H9 (cell line): Measurements from ENCODE around the gene ZNF695. TPM values are rescaled to one million over a fixed set of nuclear protein-coding genes. Genes with fewer than 3 reads are reported as not detected.

Experiments used
- DNase-seq: peaks from one replicate; pipeline ENCODE4 v3.0.0-alpha.2; 2017
- H2AFZ ChIP-seq: one replicate; pipeline ENCODE4 v1.6.1; 2013; ENCODE audit warnings: mild to moderate bottlenecking, low read length, control low read depth, moderate library complexity
- H2AK5ac ChIP-seq: 2 replicates; pipeline ENCODE4 v1.6.1; 2013; ENCODE audit warnings: low read length, control low read depth, mixed read lengths; ENCODE audit not compliant: insufficient read length
- H2BK120ac ChIP-seq: one replicate; pipeline ENCODE4 v1.6.1; 2013; ENCODE audit warnings: low read depth, mild to moderate bottlenecking, low read length, control low read depth, inconsistent platforms; ENCODE audit not compliant: poor library complexity, severe bottlenecking
- H2BK12ac ChIP-seq: 2 replicates; pipeline ENCODE4 v1.6.1; 2013; ENCODE audit warnings: low read length, control low read depth, mixed read lengths, low read depth; ENCODE audit not compliant: insufficient read length
- H2BK15ac ChIP-seq: 2 replicates; pipeline ENCODE4 v1.6.1; 2013; ENCODE audit warnings: low read depth, low read length, control low read depth
- H2BK20ac ChIP-seq: one replicate; pipeline ENCODE4 v1.6.1; 2013; ENCODE audit warnings: low read depth, mild to moderate bottlenecking, low read length, control low read depth, inconsistent platforms; ENCODE audit not compliant: poor library complexity, severe bottlenecking
- H2BK5ac ChIP-seq: 2 replicates; pipeline ENCODE4 v1.6.1; 2013; ENCODE audit warnings: low read length, control low read depth, mixed read lengths; ENCODE audit not compliant: insufficient read length
- H3K14ac ChIP-seq: 2 replicates; pipeline ENCODE4 v1.6.1; 2013; ENCODE audit warnings: low read length, control low read depth; ENCODE audit not compliant: insufficient read depth
- H3K18ac ChIP-seq: 2 replicates; pipeline ENCODE4 v1.6.1; 2013; ENCODE audit warnings: low read depth, mild to moderate bottlenecking, mixed read lengths, low read length, control low read depth; ENCODE audit not compliant: insufficient read length
- H3K23ac ChIP-seq: 2 replicates; pipeline ENCODE4 v1.6.1; 2013; ENCODE audit warnings: low read length, control low read depth, mixed read lengths, low read depth; ENCODE audit not compliant: insufficient read length
- H3K23me2 ChIP-seq: 2 replicates; pipeline ENCODE4 v1.6.1; 2013; ENCODE audit warnings: low read depth, mild to moderate bottlenecking, mixed read lengths, low read length, control low read depth; ENCODE audit not compliant: insufficient read length, poor library complexity, severe bottlenecking
- H3K27ac ChIP-seq: 2 replicates; pipeline ENCODE4 v1.5.1; 2013; ENCODE audit warnings: low read length, control low read depth, mixed read lengths, low read depth; ENCODE audit not compliant: insufficient read length
- H3K27me3 ChIP-seq: 2 replicates; pipeline ENCODE4 v1.6.1; 2013; ENCODE audit warnings: low read length, control low read depth, inconsistent platforms; ENCODE audit not compliant: insufficient read depth
- H3K4ac ChIP-seq: 2 replicates; pipeline ENCODE4 v1.6.1; 2013; ENCODE audit warnings: low read depth, mild to moderate bottlenecking, control low read depth, inconsistent platforms, low read length, moderate library complexity
- H3K4me1 ChIP-seq: 2 replicates; pipeline ENCODE4 v1.6.1; 2013; ENCODE audit warnings: low read length, control low read depth, inconsistent platforms; ENCODE audit not compliant: insufficient read depth
- H3K4me2 ChIP-seq: 2 replicates; pipeline ENCODE4 v1.6.1; 2013; ENCODE audit warnings: low read length, control low read depth, mixed read lengths; ENCODE audit not compliant: insufficient read length, insufficient read depth
- H3K56ac ChIP-seq: 2 replicates; pipeline ENCODE4 v1.6.1; 2013; ENCODE audit warnings: low read depth, mild to moderate bottlenecking, mixed read lengths, low read length, control low read depth; ENCODE audit not compliant: insufficient read length
- H3K79me1 ChIP-seq: 2 replicates; pipeline ENCODE4 v1.6.1; 2013; ENCODE audit warnings: low read depth, mild to moderate bottlenecking, moderate library complexity, low read length, control low read depth, inconsistent platforms; ENCODE audit not compliant: insufficient read depth, poor library complexity, severe bottlenecking
- H3K79me2 ChIP-seq: 2 replicates; pipeline ENCODE4 v1.6.1; 2013; ENCODE audit warnings: low read length, control low read depth, inconsistent platforms; ENCODE audit not compliant: insufficient read depth
- H3K9ac ChIP-seq: 2 replicates; pipeline ENCODE4 v1.6.1; 2013; ENCODE audit warnings: low read length, control low read depth, mixed read lengths; ENCODE audit not compliant: insufficient read length; ENCODE audit errors: extremely low read depth
- H3K9me3 ChIP-seq: one replicate; pipeline ENCODE4 v1.6.1; 2013; ENCODE audit warnings: low read depth, low read length, inconsistent platforms; ENCODE audit not compliant: control insufficient read depth
- H3T11ph ChIP-seq: one replicate; pipeline ENCODE4 v1.6.1; 2013; ENCODE audit warnings: mild to moderate bottlenecking, low read length, control low read depth, inconsistent platforms
- H4K20me1 ChIP-seq: one replicate; pipeline ENCODE4 v1.6.1; 2013; ENCODE audit not compliant: control insufficient read depth, insufficient read length, insufficient read depth
- H4K5ac ChIP-seq: 2 replicates; pipeline ENCODE4 v1.6.1; 2013; ENCODE audit warnings: low read depth, mild to moderate bottlenecking, mixed read lengths, low read length, control low read depth; ENCODE audit not compliant: insufficient read length
- H4K8ac ChIP-seq: replicated peaks from 2 replicates; pipeline ENCODE4 v1.6.1; 2013; ENCODE audit warnings: low read length, control low read depth, mixed read lengths, low read depth; ENCODE audit not compliant: insufficient read length
- H4K91ac ChIP-seq: 2 replicates; pipeline ENCODE4 v1.6.1; 2013; ENCODE audit warnings: low read depth, mild to moderate bottlenecking, moderate library complexity, mixed read lengths, low read length, control low read depth; ENCODE audit not compliant: insufficient read length
- H3K27ac Mint-ChIP-seq, 3 experiments: 2 replicates in 2 of 3; 3 replicates in 1 of 3; pipeline ENCODE4 v1.8.0; 2020 to 2021; ENCODE audit warnings: mixed read lengths in 3 of 3, mild to moderate bottlenecking in 1 of 3, moderate library complexity in 1 of 3
- H3K27me3 Mint-ChIP-seq: 2 replicates; pipeline ENCODE4 v1.8.0; 2021; ENCODE audit warnings: low read depth, mild to moderate bottlenecking, moderate library complexity, mixed read lengths
- H3K36me3 Mint-ChIP-seq, 3 experiments: 2 replicates in 2 of 3; 3 replicates in 1 of 3; pipeline ENCODE4 v1.8.0; 2020 to 2021; ENCODE audit warnings: low read depth in 3 of 3, mixed read lengths in 3 of 3; ENCODE audit not compliant: insufficient read depth in 1 of 3
- H3K4me1 Mint-ChIP-seq, 2 experiments: 2 replicates each; pipeline ENCODE4 v1.8.0; 2020; ENCODE audit warnings: mixed read lengths in 2 of 2
- H3K4me3 Mint-ChIP-seq, 2 experiments: 2 replicates in 1 of 2; 3 replicates in 1 of 2; pipeline ENCODE4 v1.8.0; 2020 to 2021; ENCODE audit warnings: mild to moderate bottlenecking in 2 of 2, mixed read lengths in 2 of 2, moderate library complexity in 1 of 2
- H3K9me3 Mint-ChIP-seq, 2 experiments: 2 replicates in 1 of 2; 3 replicates in 1 of 2; pipeline ENCODE4 v1.8.0; 2020; ENCODE audit warnings: mild to moderate bottlenecking in 2 of 2, mixed read lengths in 2 of 2, moderate library complexity in 1 of 2
- WGBS: extraction: QIAGEN DNeasy Blood & Tissue Kit; methylation state at CpG from one replicate; pipeline ENCODE4 v1.1.7; 2013; ENCODE audit warnings: missing lambda C conversion rate, low lambda C conversion rate, mixed read lengths; ENCODE audit not compliant: insufficient read length; ENCODE audit errors: extremely low coverage; 5-methylcytosine and 5-hydroxymethylcytosine counted together
- total RNA-seq: library from RNA; stranded (reverse); gene quantifications from 2 replicates; pipeline ENCODE4 v1.2.1, GENCODE V29; 2021
- TF ChIP-seq, protein P1 (sequence below): fragments of 200-600 bp; sonication (generic); conservative IDR thresholded peaks from 3 replicates; pipeline ENCODE4 v1.8.0; 2021; ENCODE audit warnings: antibody characterized with exemption, mild to moderate bottlenecking

Gene ZNF695
- total RNA-seq, 1 experiment from 2014 or later: 22.3 TPM

DNA sequence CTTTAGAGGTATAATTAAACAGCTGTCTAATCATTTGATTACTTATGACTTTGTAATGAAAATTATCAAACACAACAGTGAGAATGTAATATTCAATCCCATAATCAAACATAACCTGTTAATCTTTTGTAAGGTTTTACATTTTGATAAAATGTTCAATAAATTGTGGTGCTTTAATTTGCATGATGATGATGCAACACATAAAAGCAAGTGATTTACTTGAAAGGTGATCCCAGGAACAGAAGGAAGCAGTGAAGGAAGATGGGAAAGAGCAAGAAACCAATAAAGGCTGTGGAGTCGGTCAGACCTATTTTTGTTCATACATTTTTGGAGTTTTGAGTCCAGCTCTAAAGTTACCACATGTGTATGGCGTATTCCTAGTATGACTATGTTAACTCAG lies 29.6 kb downstream of the ZNF695 start:
- Histone ChIP-seq H3K9ac (no peak overlapping the region), H3K27ac (no peak overlapping the region), H2BK5ac (no peak overlapping the region), H4K91ac (no peak overlapping the region), H3K27me3 (no peaks in the 10 kb centered on the region), H3K9me3 (peaks cover 34% of the 10 kb centered on the region), H3K79me2 (no peaks in the 10 kb centered on the region), H3K23ac (no peak overlapping the region), H2BK15ac (no peak overlapping the region), H3K56ac (no peak overlapping the region), H3K18ac (no peak overlapping the region), H2BK20ac (no peak overlapping the region), H2AK5ac (no peak overlapping the region), H3K79me1 (no peaks in the 10 kb centered on the region), H2AFZ (no peak overlapping the region), H4K5ac (no peak overlapping the region), H2BK12ac (no peak overlapping the region), H3K4ac (no peak overlapping the region), H4K20me1 (no peaks in the 10 kb centered on the region), H4K8ac (no peak overlapping the region), H2BK120ac (no peak overlapping the region), H3K4me1 (no peaks in the 10 kb centered on the region), H3T11ph (no peak overlapping the region), H3K23me2 (no peaks in the 10 kb centered on the region), H3K4me2 (no peak overlapping the region), H3K14ac (no peak overlapping the region)
- no peak for DNase-seq
- Mint-ChIP-seq H3K4me3 (no peak overlapping the region), H3K27me3 (no peaks in the 10 kb centered on the region), H3K9me3 (peaks cover 66 to 78% of the 10 kb centered on the region in 2 experiments), H3K27ac (no peak overlapping the region), H3K4me1 (no peaks in the 10 kb centered on the region), H3K36me3 (peaks cover 75 to 91% (median 82%) of the 10 kb centered on the region in 3 experiments)
- TF ChIP-seq, protein P1, sequence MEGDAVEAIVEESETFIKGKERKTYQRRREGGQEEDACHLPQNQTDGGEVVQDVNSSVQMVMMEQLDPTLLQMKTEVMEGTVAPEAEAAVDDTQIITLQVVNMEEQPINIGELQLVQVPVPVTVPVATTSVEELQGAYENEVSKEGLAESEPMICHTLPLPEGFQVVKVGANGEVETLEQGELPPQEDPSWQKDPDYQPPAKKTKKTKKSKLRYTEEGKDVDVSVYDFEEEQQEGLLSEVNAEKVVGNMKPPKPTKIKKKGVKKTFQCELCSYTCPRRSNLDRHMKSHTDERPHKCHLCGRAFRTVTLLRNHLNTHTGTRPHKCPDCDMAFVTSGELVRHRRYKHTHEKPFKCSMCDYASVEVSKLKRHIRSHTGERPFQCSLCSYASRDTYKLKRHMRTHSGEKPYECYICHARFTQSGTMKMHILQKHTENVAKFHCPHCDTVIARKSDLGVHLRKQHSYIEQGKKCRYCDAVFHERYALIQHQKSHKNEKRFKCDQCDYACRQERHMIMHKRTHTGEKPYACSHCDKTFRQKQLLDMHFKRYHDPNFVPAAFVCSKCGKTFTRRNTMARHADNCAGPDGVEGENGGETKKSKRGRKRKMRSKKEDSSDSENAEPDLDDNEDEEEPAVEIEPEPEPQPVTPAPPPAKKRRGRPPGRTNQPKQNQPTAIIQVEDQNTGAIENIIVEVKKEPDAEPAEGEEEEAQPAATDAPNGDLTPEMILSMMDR: no peak
- no CpG with 5 or more reads among the region's 2 CpGs for WGBS
